HEK293 (cell line): ENCODE data around the gene SLC45A2.

Source experiments
- CTCF ChIA-PET: fragments of 350-600 bp; formaldehyde crosslinking; extraction: SDS; loops from one replicate; lab custom pipeline; 2021; ENCODE audit warnings: antibody characterized with exemption; lab: Yijun Ruan, JAX
- POLR2A ChIA-PET: fragments of 300-600 bp; formaldehyde crosslinking; extraction: SDS; loops from one replicate; lab custom pipeline; 2020; ENCODE audit warnings: antibody characterized with exemption, inconsistent platforms; lab: Yijun Ruan, JAX
- H3K27ac ChIP-seq: fragments of 200-500 bp; sonication (Bioruptor generic); 2 replicates; pipeline ENCODE4 v1.5.1; 2014; ENCODE audit warnings: low read depth, low read length, control low read depth, inconsistent platforms; ENCODE audit errors: extremely low read depth
- H3K36me3 ChIP-seq, 2 experiments: fragments of 200-500 bp in 1 of 2; sonication (Bioruptor generic) in 1 of 2; 1 replicate in 1 of 2; 2 replicates in 1 of 2; pipeline ENCODE4 v1.5.1; 2014 to 2017; ENCODE audit warnings: inconsistent platforms in 2 of 2, low read length in 2 of 2; ENCODE audit not compliant: control insufficient read depth in 2 of 2, insufficient read depth in 1 of 2
- H3K4me1 ChIP-seq: fragments of 200-500 bp; sonication (Bioruptor generic); 2 replicates; pipeline ENCODE4 v1.5.1; 2014; ENCODE audit warnings: mild to moderate bottlenecking, low read length, inconsistent platforms; ENCODE audit not compliant: control insufficient read depth, insufficient read depth
- H3K4me3 ChIP-seq: 2 replicates; pipeline ENCODE4 v1.5.1; 2011; ENCODE audit warnings: low read depth, mild to moderate bottlenecking, control low read depth, low read length, moderate library complexity
- H3K9me3 ChIP-seq: fragments of 200-500 bp; sonication (Bioruptor generic); 2 replicates; pipeline ENCODE4 v1.5.1; 2014; ENCODE audit warnings: low read depth, low read length, inconsistent platforms; ENCODE audit not compliant: control insufficient read depth, insufficient read depth
- KLF9 ChIP-seq: fragments of 450-650 bp; formaldehyde crosslinking; IDR thresholded peaks from 2 replicates; pipeline ENCODE4 v1.5.1; 2016; ENCODE audit warnings: missing biosample characterization, missing genetic modification characterization, low read depth
- MZF1 ChIP-seq: fragments of 450-650 bp; formaldehyde crosslinking; IDR thresholded peaks from 2 replicates; pipeline ENCODE4 v1.5.1; 2017; ENCODE audit warnings: missing biosample characterization, missing genetic modification characterization, borderline replicate concordance
- OSR2 ChIP-seq: fragments of 450-650 bp; formaldehyde crosslinking; IDR thresholded peaks from 2 replicates; pipeline ENCODE4 v1.5.1; 2016; ENCODE audit warnings: missing biosample characterization, missing genetic modification characterization
- RBAK ChIP-seq: fragments of 450-650 bp; formaldehyde crosslinking; IDR thresholded peaks from 2 replicates; pipeline ENCODE4 v1.5.1; 2016; ENCODE audit warnings: missing biosample characterization, missing genetic modification characterization
- ZBTB17 ChIP-seq: fragments of 450-650 bp; formaldehyde crosslinking; IDR thresholded peaks from 2 replicates; pipeline ENCODE4 v1.5.1; 2016; ENCODE audit warnings: missing biosample characterization, missing genetic modification characterization
- ZFP69B ChIP-seq: fragments of 450-650 bp; formaldehyde crosslinking; IDR thresholded peaks from 2 replicates; pipeline ENCODE4 v1.5.1; 2016; ENCODE audit warnings: missing biosample characterization, missing genetic modification characterization
- ZIC2 ChIP-seq: fragments of 450-650 bp; formaldehyde crosslinking; IDR thresholded peaks from 2 replicates; pipeline ENCODE4 v1.5.1; 2016; ENCODE audit warnings: missing biosample characterization, missing genetic modification characterization
- ZNF132 ChIP-seq: fragments of 450-650 bp; formaldehyde crosslinking; IDR thresholded peaks from 2 replicates; pipeline ENCODE4 v1.5.1; 2017; ENCODE audit warnings: missing biosample characterization, missing genetic modification characterization, borderline replicate concordance
- ZNF138 ChIP-seq: fragments of 450-650 bp; formaldehyde crosslinking; IDR thresholded peaks from 2 replicates; pipeline ENCODE4 v1.5.1; 2016; ENCODE audit warnings: missing biosample characterization, missing genetic modification characterization, borderline replicate concordance
- ZNF214 ChIP-seq: fragments of 450-650 bp; formaldehyde crosslinking; IDR thresholded peaks from 2 replicates; pipeline ENCODE4 v1.5.1; 2017; ENCODE audit warnings: missing biosample characterization, mild to moderate bottlenecking, missing genetic modification characterization, borderline replicate concordance
- ZNF239 ChIP-seq: fragments of 450-650 bp; formaldehyde crosslinking; IDR thresholded peaks from 2 replicates; pipeline ENCODE4 v1.5.1; 2016; ENCODE audit warnings: missing biosample characterization, missing genetic modification characterization
- ZNF311 ChIP-seq: fragments of 450-650 bp; formaldehyde crosslinking; IDR thresholded peaks from 2 replicates; pipeline ENCODE4 v1.5.1; 2017; ENCODE audit warnings: missing biosample characterization, missing genetic modification characterization, borderline replicate concordance
- ZNF423 ChIP-seq: fragments of 450-650 bp; formaldehyde crosslinking; IDR thresholded peaks from 2 replicates; pipeline ENCODE4 v1.5.1; 2016; ENCODE audit warnings: missing biosample characterization, missing genetic modification characterization
- ZNF521 ChIP-seq: fragments of 450-650 bp; formaldehyde crosslinking; IDR thresholded peaks from 2 replicates; pipeline ENCODE4 v1.5.1; 2017; ENCODE audit warnings: missing biosample characterization, mild to moderate bottlenecking, missing genetic modification characterization
- ZNF571 ChIP-seq: fragments of 450-650 bp; formaldehyde crosslinking; IDR thresholded peaks from 2 replicates; pipeline ENCODE4 v1.5.0; 2017; ENCODE audit warnings: missing biosample characterization, missing genetic modification characterization
- ZNF596 ChIP-seq: fragments of 450-650 bp; IDR thresholded peaks from 2 replicates; pipeline ENCODE4 v1.5.0; 2018; ENCODE audit warnings: missing biosample characterization, mild to moderate bottlenecking, missing genetic modification characterization, moderate library complexity
- ZNF639 ChIP-seq: fragments of 450-650 bp; formaldehyde crosslinking; IDR thresholded peaks from 2 replicates; pipeline ENCODE4 v1.5.1; 2016; ENCODE audit warnings: missing biosample characterization, missing genetic modification characterization
- ZNF658 ChIP-seq: fragments of 450-650 bp; formaldehyde crosslinking; IDR thresholded peaks from 2 replicates; pipeline ENCODE4; 2016; ENCODE audit warnings: missing biosample characterization, missing genetic modification characterization
- ZNF660 ChIP-seq: fragments of 450-650 bp; IDR thresholded peaks from 2 replicates; pipeline ENCODE4 v1.5.1; 2018; ENCODE audit warnings: missing biosample characterization, mild to moderate bottlenecking, missing genetic modification characterization
- ZNF670 ChIP-seq: fragments of 450-650 bp; formaldehyde crosslinking; IDR thresholded peaks from 2 replicates; pipeline ENCODE4 v1.5.1; 2016; ENCODE audit warnings: missing biosample characterization, missing genetic modification characterization, low read depth
- ZNF704 ChIP-seq: fragments of 450-650 bp; formaldehyde crosslinking; IDR thresholded peaks from 2 replicates; pipeline ENCODE4 v1.5.1; 2016; ENCODE audit warnings: missing biosample characterization, missing genetic modification characterization
- ZNF777 ChIP-seq: fragments of 450-650 bp; formaldehyde crosslinking; IDR thresholded peaks from 2 replicates; pipeline ENCODE4 v1.5.1; 2017; ENCODE audit warnings: missing biosample characterization, missing genetic modification characterization, borderline replicate concordance
- ZNF792 ChIP-seq: fragments of 450-650 bp; formaldehyde crosslinking; IDR thresholded peaks from 2 replicates; pipeline ENCODE4 v1.5.1; 2016; ENCODE audit warnings: missing biosample characterization, missing genetic modification characterization
- ZSCAN16 ChIP-seq: fragments of 450-650 bp; formaldehyde crosslinking; IDR thresholded peaks from 2 replicates; pipeline ENCODE4 v1.5.1; 2016; ENCODE audit warnings: missing biosample characterization, missing genetic modification characterization
- TF ChIP-seq, protein P1 (sequence below): fragments of 450-650 bp; formaldehyde crosslinking; IDR thresholded peaks from 2 replicates; pipeline ENCODE4 v1.5.1; 2016; ENCODE audit warnings: missing biosample characterization, missing genetic modification characterization
- TF ChIP-seq, protein P2 (sequence below): fragments of 450-650 bp; formaldehyde crosslinking; IDR thresholded peaks from 2 replicates; pipeline ENCODE4 v1.5.1; 2016; ENCODE audit warnings: missing biosample characterization, missing genetic modification characterization
- TF ChIP-seq, protein P3 (sequence below): fragments of 450-650 bp; IDR thresholded peaks from 2 replicates; pipeline ENCODE4 v1.5.1; 2018; ENCODE audit warnings: missing biosample characterization, mild to moderate bottlenecking, missing genetic modification characterization

Gene SLC45A2

DNA sequence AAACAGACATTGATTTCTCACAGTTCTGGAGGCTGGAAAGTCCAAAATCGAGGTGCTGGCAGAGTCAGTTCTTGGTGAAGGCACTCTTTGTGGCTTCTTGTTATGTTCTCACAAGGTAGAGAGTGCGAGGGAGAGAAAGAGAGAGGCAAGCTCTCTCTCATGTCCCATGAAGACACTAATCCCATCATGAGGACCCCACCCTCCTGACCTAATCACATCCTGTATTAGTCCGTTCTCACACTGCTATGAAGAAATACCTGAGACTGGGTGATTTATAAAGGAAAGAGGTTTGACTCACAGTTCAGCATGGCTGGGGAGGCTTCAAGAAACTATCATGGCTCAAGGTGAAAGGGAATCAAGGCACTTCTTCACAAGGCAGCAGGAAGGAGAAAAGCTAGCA, 29.1 kb upstream of the SLC45A2 start:
- H3K9me3 ChIP-seq = no peaks in the 10 kb centered on the region; the same call in 1 of the 2 replicates
- ChIA-PET POLR2A (no interaction called here), CTCF (interaction anchor here (0.9 to 2.5 kb wide), 2 partner anchors 16 to 52 kb away, joined by 4 to 8 read pairs; no protein-coding TSS in a partner anchor)
- H3K4me3 ChIP-seq = no peak overlapping the region
- no peak for TF ChIP-seq ZNF132 (tag by site-specific recombination)
- no peak for TF ChIP-seq ZSCAN16 (tag by site-specific recombination)
- no peak for TF ChIP-seq ZNF239
- no peak for TF ChIP-seq ZNF423 (tag by site-specific recombination)
- no peak for TF ChIP-seq ZNF571 (tag by site-specific recombination)
- no peak for TF ChIP-seq KLF9 (tag by site-specific recombination)
- TF ChIP-seq RBAK (tag by site-specific recombination) = no peak
- no peak for TF ChIP-seq OSR2 (tag by site-specific recombination)
- no peak for TF ChIP-seq ZNF658 (tag by site-specific recombination)
- no peak for TF ChIP-seq ZNF214 (tag by site-specific recombination)
- TF ChIP-seq ZBTB17 (tag by site-specific recombination) = no peak
- TF ChIP-seq, protein P1, sequence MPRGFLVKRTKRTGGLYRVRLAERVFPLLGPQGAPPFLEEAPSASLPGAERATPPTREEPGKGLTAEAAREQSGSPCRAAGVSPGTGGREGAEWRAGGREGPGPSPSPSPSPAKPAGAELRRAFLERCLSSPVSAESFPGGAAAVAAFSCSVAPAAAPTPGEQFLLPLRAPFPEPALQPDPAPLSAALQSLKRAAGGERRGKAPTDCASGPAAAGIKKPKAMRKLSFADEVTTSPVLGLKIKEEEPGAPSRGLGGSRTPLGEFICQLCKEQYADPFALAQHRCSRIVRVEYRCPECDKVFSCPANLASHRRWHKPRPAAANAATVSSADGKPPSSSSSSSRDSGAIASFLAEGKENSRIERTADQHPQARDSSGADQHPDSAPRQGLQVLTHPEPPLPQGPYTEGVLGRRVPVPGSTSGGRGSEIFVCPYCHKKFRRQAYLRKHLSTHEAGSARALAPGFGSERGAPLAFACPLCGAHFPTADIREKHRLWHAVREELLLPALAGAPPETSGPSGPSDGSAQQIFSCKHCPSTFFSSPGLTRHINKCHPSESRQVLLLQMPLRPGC (tag by site-specific recombination) = no peak
- no peak for TF ChIP-seq ZNF639 (tag by site-specific recombination)
- H3K27ac ChIP-seq = no peak overlapping the region
- H3K4me1 ChIP-seq = peaks cover 9% of the 10 kb centered on the region
- H3K36me3 ChIP-seq = no peaks in the 10 kb centered on the region

GRCh38 chr5:34012791-34013190, 28.3 kb upstream of the SLC45A2 start:
- Histone ChIP-seq H3K27ac (no peak overlapping the region), H3K9me3 (no peaks in the 10 kb centered on the region; the same call in 1 of the 2 replicates), H3K36me3 (no peaks in the 10 kb centered on the region), H3K4me1 (peaks cover 9% of the 10 kb centered on the region), H3K4me3 (no peak overlapping the region)
- CTCF ChIA-PET = interaction anchor here (0.9 to 2.5 kb wide), 3 partner anchors 15 to 51 kb away, joined by 4 to 8 read pairs (median 4); no protein-coding TSS in a partner anchor
- no peak for TF ChIP-seq ZNF521
- no peak for TF ChIP-seq ZNF704 (tag by site-specific recombination)
- TF ChIP-seq ZNF777 = no peak
- no peak for TF ChIP-seq ZNF311 (tag by site-specific recombination)
- no peak for TF ChIP-seq ZNF792 (tag by site-specific recombination)
- no peak for TF ChIP-seq ZNF670
- POLR2A ChIA-PET = no interaction called here

GRCh38 chr5:34011536-34011935, 27.0 kb upstream of the SLC45A2 start:
- Histone ChIP-seq H3K4me3 (no peak overlapping the region), H3K9me3 (no peaks in the 10 kb centered on the region; the same call in 1 of the 2 replicates), H3K36me3 (no peaks in the 10 kb centered on the region), H3K4me1 (peaks cover 9% of the 10 kb centered on the region), H3K27ac (no peak overlapping the region)
- POLR2A ChIA-PET = no interaction called here
- CTCF ChIA-PET = interaction anchor here (0.5 to 2.5 kb wide), 4 partner anchors 9 to 20 kb away, joined by 3 to 8 read pairs (median 4); no protein-coding TSS in a partner anchor
- TF ChIP-seq ZNF660 (tag by site-specific recombination) (no peak), ZNF423 (tag by site-specific recombination) (no peak), MZF1 (tag by site-specific recombination) (no peak), ZNF138 (tag by site-specific recombination) (no peak), ZFP69B (no peak), ZNF596 (no peak), ZIC2 (tag by site-specific recombination) (no peak)
- TF ChIP-seq, protein P2, sequence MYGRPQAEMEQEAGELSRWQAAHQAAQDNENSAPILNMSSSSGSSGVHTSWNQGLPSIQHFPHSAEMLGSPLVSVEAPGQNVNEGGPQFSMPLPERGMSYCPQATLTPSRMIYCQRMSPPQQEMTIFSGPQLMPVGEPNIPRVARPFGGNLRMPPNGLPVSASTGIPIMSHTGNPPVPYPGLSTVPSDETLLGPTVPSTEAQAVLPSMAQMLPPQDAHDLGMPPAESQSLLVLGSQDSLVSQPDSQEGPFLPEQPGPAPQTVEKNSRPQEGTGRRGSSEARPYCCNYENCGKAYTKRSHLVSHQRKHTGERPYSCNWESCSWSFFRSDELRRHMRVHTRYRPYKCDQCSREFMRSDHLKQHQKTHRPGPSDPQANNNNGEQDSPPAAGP = no peak
- TF ChIP-seq, protein P3, sequence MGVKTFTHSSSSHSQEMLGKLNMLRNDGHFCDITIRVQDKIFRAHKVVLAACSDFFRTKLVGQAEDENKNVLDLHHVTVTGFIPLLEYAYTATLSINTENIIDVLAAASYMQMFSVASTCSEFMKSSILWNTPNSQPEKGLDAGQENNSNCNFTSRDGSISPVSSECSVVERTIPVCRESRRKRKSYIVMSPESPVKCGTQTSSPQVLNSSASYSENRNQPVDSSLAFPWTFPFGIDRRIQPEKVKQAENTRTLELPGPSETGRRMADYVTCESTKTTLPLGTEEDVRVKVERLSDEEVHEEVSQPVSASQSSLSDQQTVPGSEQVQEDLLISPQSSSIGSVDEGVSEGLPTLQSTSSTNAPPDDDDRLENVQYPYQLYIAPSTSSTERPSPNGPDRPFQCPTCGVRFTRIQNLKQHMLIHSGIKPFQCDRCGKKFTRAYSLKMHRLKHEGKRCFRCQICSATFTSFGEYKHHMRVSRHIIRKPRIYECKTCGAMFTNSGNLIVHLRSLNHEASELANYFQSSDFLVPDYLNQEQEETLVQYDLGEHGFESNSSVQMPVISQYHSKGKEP (tag by site-specific recombination) = no peak
